Measurements from ENCODE around the gene SLC22A23.

GRCh38 chr6:3294396-3294795, 162.5 kb downstream of the SLC22A23 start:
- TF ChIP-seq POLR2A (IDR thresholded peaks at IDR 0.05) (no peak), CTCF (IDR thresholded peaks at IDR 0.05) (no peak), POLR2AphosphoS5 (IDR thresholded peaks at IDR 0.05) (no peak), EP300 (IDR thresholded peaks at IDR 0.05) (no peak)

Data from sigmoid colon (tissue), 4 donors.